ENCODE data around the gene DNAJB11.

DNA sequence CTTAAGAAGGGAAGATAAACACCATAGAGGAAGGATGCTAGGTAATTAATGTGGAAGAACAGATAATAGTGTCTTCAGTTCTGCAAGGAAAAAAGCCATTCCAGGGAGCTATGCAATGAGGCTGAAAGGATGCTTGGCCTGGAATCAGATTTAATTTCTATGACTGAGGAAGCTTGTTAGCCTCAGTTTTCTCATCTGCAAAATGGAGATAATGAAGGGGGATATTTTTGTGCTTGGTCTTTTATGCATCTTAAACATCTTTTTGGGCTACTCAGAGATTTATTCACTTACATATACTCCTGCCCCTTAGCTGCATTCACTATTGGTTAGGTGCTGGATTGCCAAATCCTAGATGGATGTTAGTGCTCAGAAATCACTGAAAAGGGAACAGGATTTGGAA lies 16.7 kb downstream of the DNAJB11 start:
- TF ChIP-seq, protein P1, sequence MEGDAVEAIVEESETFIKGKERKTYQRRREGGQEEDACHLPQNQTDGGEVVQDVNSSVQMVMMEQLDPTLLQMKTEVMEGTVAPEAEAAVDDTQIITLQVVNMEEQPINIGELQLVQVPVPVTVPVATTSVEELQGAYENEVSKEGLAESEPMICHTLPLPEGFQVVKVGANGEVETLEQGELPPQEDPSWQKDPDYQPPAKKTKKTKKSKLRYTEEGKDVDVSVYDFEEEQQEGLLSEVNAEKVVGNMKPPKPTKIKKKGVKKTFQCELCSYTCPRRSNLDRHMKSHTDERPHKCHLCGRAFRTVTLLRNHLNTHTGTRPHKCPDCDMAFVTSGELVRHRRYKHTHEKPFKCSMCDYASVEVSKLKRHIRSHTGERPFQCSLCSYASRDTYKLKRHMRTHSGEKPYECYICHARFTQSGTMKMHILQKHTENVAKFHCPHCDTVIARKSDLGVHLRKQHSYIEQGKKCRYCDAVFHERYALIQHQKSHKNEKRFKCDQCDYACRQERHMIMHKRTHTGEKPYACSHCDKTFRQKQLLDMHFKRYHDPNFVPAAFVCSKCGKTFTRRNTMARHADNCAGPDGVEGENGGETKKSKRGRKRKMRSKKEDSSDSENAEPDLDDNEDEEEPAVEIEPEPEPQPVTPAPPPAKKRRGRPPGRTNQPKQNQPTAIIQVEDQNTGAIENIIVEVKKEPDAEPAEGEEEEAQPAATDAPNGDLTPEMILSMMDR (IDR thresholded peaks at IDR 0.05), result no peak
- TF ChIP-seq POLR2A (IDR thresholded peaks at IDR 0.05), result no peak
